Activated CD4-positive, alpha-beta T cell treated with anti-CD3 and anti-CD28 coated beads for 4 hours (primary cell): ENCODE measurements around the gene CCNL1.
"Not testable (repeated sequence)": the region's sequence is repeated elsewhere in the genome, so short reads cannot be mapped to it uniquely, and the experiment has no call there.

Source experiments
- DNase-seq, 2 donors: peaks; one replicate each; pipeline ENCODE4 v3.0.0-alpha.2; 2020

Gene CCNL1

GRCh38 chr3:157167371-157168042, 7.6 kb upstream of the CCNL1 start:
- no peak for DNase-seq

GRCh38 chr3:157166561-157166960, 6.6 kb upstream of the CCNL1 start:
- no peak for DNase-seq

- DNase-seq: no peak
These were observed 6.2 kb upstream of the CCNL1 start for GRCh38 chr3:157166115-157166514.

- no peak for DNase-seq
These were observed 3.4 kb upstream of the CCNL1 start for GRCh38 chr3:157163217-157163953.

- DNase-seq: not testable (repeated sequence)
These were observed 2.7 kb upstream of the CCNL1 start for GRCh38 chr3:157162620-157163019.

- DNase-seq: peak; percentile 59 to 66
These were observed 894 bp upstream of the CCNL1 start for GRCh38 chr3:157160658-157161424.

GRCh38 chr3:157159037-157159761, 748 bp downstream of the CCNL1 start:
- peak; percentile 73 to 78 for DNase-seq

GRCh38 chr3:157157836-157158235, 2.1 kb downstream of the CCNL1 start:
- no peak for DNase-seq

GRCh38 chr3:157156837-157157635, 2.9 kb downstream of the CCNL1 start:
- no peak for DNase-seq

- DNase-seq: no peak
These were observed 4.4 kb downstream of the CCNL1 start for GRCh38 chr3:157155591-157155990.

GRCh38 chr3:157154563-157155330, 5.2 kb downstream of the CCNL1 start:
- DNase-seq: no peak

GRCh38 chr3:157152930-157153329, 7.0 kb downstream of the CCNL1 start:
- DNase-seq: no peak

GRCh38 chr3:157152438-157152837, 7.5 kb downstream of the CCNL1 start:
- no peak for DNase-seq

- no peak for DNase-seq
These were observed 8.3 kb downstream of the CCNL1 start for GRCh38 chr3:157151627-157152026.

- DNase-seq: no peak
These were observed 8.8 kb downstream of the CCNL1 start for GRCh38 chr3:157151151-157151550.

- no peak for DNase-seq
These were observed 10.7 kb downstream of the CCNL1 start for GRCh38 chr3:157149136-157149696.

GRCh38 chr3:157148196-157148889, 11.6 kb downstream of the CCNL1 start:
- no peak for DNase-seq

- DNase-seq: no peak
These were observed 12.7 kb downstream of the CCNL1 start for GRCh38 chr3:157147099-157147803.

GRCh38 chr3:157145606-157146322, 14.2 kb downstream of the CCNL1 start:
- DNase-seq: no peak
